HTERT RPE-1 (cell line): Measurements from ENCODE around the gene RELCH.
"Not testable (repeated sequence)": the region's sequence is repeated elsewhere in the genome, so short reads cannot be mapped to it uniquely, and the experiment has no call there.

Experiments used
- in situ Hi-C: fragments of 300-500 bp; cut with MboI; formaldehyde crosslinking; loops from 4 replicates; pipeline ENCODE4 v1.14.3; 2020; ENCODE audit warnings: low sequenced_read_pairs

The RELCH gene

GRCh38 chr18:62186774-62187542 is at the start of gene RELCH, which contains the start of gene PIGN:
RELCH (plus strand) TSS chr18:62187255; CDS start chr18:62187506, 251 bp downstream.
PIGN (minus strand) TSS chr18:62187056; CDS start chr18:62161353, 25,703 bp downstream.
- in situ Hi-C loops, result no loop called here

DNA sequence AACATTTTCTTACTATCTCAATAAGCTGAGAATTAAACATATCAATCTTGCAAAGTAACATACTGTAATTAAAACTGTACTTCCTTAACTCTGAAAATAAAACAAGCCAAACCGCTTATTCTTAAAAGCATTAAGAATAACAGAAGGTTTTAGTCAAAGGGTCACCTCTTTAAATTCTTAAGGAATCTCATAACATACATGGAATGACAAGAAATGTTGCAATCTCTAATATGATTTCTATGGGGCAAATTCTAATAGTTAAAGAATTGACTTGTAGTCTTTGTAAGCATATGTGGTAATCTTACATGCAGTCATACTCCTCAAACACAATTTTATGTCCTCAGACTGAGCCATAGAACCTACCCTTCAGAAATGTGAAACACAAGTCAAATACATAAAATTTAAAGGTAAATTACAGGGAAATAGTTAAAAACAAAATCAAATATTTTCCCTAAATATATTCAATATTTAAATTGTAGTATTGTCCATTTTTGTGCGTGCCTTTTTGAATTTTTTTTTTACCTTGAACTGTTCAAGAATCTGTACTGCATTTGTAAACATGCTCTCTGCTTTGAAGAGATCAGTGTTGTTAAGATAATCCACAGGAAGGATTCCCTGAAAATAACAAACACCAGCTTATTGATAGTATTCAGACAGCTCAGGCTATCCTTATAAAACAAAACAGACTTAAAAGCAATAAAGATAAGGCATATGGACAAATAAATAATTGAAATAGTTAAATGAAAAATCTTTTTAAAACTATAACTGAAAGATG is 48.4 kb upstream of the RELCH start:
- in situ Hi-C loops, result no loop called here

DNA sequence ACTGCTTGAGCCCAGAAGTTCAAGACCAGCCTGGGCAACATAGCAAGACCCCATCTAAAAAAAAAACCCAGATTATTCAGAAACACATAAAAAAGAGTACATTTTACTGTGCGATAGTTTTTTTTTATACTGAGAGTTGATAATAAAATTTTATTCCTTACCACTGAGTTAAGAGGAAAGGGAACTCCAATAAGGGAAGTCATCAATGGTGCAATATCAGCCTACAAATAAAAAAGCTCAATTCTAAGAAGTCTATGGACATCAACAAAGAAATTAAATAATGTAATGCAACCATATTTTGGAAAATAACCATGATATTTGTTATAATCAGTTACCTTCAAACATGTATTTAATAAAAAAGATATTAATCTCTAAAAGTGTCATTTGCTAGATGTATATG is 46.8 kb upstream of the RELCH start:
- in situ Hi-C loops, result no loop called here

DNA sequence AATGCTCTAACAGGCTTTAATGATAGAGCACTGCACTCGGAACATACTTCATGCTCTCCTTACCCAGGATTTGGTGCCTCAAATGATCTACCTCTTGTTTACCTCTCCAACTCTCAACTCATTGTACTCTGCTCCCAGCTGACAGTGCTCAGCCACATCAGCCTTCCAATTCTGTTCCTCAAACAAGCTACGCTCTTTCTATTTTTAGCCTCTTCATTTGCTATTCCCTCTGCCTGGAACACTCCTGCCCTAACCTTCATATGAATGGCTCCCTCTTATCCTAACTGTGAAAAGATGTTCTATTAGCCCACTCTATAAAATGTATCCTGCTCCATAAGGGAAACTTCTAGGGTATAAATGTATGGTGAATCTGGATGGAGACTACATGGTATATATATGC is 42.7 kb upstream of the RELCH start:
- in situ Hi-C loops, result no loop called here

- in situ Hi-C loops, result no loop called here
These were observed 35.8 kb upstream of the RELCH start for GRCh38 chr18:62151068-62151771.

GRCh38 chr18:62152844-62153243 is 34.2 kb upstream of the RELCH start:
- in situ Hi-C loops, result no loop called here

DNA sequence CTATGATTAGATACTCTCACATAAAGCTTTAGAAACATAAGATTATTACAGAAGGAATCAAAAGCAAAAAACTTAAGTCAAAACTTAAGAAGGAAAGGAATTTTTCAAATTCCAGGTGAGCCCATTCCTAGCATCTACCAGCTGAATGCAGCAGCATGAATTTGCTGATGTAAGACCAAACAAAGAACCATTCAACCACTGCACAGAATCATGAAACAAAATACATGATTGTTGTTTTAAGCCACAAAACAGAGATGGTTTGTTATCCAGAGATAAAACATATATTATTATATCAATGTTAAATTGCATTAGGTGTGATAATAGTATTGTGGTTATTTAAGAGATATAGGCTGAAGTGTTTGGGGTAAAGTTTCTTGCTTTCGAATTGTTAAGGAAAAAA is 29.2 kb upstream of the RELCH start:
- in situ Hi-C loops, result no loop called here

GRCh38 chr18:62164310-62164709 is 22.7 kb upstream of the RELCH start:
- in situ Hi-C loops, result no loop called here

DNA sequence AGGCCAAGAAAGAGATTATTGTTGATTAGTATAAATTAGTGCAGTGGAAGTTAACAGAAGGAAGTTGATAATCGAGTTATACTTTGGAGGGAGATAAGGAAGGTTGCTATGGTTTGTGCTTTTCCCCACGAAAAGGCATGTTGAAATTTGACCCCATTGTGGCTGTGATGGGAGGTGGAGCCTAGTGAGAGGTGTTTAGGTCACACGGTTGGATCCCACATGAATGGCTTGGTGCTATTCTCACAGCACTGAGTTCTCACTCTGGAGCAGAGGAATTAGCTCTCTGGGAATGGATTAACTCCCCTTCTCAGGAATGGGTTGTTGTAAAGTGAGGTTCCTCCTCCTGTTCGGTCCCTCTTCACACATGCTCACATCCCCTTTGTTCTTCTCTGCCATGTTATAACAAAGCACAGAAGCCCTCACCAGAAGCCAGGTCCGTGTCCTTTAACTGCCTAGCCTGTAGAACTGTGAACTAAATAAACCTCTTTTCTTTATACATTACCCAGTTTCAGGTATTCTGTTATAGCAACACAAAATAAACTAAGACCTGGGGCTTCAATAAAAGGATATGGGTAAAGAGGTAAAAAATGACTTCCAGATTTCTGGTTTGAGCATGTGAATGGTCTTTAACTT is 22.1 kb upstream of the RELCH start:
- in situ Hi-C loops, result no loop called here

- in situ Hi-C loops, result no loop called here
These were observed 21.5 kb upstream of the RELCH start for GRCh38 chr18:62165583-62165982.

DNA sequence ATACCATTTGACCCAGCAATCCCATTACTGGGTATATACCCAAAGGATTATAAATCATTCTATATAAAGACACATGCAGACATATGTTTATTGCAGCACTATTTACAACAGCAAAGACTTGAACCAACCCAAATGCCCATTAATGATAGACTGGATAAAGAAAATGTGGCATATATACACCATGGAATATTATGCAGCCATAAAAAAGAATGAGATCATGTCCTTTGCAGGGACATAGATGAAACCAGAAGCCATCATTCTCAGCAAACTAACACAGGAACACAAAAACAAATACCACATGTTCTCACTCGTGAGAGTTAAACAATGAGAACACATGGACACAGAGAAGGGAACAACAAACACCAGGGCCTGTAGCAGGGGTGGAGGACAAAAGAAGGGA is 20.5 kb upstream of the RELCH start:
- in situ Hi-C loops, result not testable (repeated sequence)

DNA sequence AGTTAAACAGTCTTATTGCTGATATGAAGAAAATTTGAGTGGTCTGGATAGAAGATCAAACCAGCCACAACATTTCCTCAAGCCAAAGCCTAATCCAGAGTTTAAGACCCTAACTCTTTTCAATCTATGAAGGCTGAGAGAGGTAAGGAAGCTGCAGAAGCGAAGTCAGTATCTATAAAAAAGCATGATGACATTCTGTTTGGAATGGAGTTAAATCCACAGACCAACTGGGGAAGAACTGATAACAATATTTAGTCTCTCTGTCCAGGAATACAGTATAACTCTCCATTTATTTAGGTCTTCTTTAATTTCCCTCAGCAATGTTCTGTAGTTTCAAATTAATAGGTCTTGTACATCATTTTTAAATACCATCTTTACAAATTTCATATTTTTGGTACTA is 16.2 kb upstream of the RELCH start:
- in situ Hi-C loops, result no loop called here

DNA sequence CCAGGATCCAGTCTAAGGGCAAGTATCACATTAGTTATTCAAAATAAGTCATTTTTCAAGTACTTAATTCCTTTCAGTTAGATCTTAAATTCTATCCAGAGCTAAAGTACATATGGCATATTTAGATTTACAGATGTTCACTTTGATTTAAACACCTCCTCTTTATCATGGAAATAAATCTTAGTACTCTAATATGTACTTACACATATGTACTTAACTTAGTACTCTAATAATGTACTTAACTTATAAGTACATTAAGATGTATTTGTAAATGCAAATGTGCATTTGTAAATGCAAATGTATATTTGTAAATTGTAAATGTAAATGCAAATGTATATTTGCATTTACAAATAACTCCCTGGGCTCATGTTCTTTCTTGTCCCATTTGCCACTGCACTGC is 14.8 kb upstream of the RELCH start:
- in situ Hi-C loops, result no loop called here

DNA sequence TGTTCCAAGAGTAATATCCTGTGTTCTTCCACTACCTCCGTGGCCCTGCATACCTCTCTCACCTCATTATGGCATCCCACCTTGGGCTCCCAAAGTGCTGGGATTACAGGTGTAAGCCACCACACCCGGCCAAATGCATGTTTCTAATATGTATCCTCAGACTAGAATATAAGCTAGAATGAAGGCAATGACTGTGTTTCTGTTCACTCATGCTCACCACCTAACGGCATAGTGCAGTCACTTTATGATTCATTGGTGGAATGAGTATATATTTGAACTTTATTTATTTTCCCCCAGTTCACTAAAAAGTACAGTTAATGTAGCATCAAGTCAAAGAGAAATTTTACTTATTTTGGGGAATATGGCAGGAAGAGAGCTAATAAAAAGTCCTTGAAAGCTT is 11.5 kb upstream of the RELCH start:
- in situ Hi-C loops, result no loop called here

DNA sequence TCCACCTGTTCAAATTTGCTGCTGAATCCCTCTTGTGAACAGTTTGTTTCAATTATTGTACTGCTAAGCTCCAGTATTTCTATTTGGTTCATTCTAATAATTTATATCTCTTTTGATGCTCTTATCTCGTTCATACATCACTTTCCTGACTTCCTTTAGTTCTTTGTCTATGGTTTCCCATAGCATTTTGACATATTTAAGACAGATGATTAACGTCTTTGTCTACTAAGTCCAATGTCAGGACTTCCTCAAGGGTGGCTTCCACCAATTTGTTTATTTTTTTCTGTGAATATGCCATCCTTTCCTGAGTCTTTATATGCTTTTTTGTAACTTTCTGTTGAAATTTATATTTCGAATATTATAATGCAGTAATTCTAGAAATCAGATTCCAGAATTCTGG is 9.8 kb upstream of the RELCH start:
- in situ Hi-C loops, result no loop called here

- in situ Hi-C loops, result no loop called here
These were observed 7.8 kb upstream of the RELCH start for GRCh38 chr18:62179213-62179612.

GRCh38 chr18:62182220-62182619 is 4.8 kb upstream of the RELCH start:
- in situ Hi-C loops, result no loop called here

DNA sequence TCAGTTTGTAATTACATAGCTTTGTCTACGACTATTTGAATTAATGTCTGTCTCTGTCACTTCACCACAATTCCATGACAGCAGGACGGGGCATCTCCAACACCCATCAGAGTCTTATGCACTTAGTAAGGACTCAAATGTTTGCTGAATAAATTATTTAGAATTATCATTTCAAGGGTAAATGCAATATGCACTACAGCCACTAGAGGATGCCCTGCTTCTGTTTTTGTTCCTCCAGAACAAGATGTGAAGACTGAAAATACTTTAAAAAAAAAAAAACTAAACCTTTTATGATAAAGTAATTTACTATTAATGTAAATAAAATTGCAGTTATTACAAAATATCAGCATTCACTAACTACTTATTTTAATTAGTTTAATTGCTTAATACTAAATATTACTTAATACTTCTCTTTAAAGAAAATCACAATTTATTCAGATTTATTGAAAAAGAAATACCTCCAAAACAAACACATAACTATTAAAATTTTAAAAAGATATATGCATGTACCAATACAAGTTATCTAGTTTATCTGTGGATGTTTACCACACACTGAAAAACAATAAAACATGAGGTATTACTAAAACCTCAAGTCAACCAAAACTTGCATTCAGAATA is 3.4 kb upstream of the RELCH start:
- in situ Hi-C loops, result no loop called here

- in situ Hi-C loops, result no loop called here
These were observed 619 bp upstream of the RELCH start for GRCh38 chr18:62186499-62186773.

DNA sequence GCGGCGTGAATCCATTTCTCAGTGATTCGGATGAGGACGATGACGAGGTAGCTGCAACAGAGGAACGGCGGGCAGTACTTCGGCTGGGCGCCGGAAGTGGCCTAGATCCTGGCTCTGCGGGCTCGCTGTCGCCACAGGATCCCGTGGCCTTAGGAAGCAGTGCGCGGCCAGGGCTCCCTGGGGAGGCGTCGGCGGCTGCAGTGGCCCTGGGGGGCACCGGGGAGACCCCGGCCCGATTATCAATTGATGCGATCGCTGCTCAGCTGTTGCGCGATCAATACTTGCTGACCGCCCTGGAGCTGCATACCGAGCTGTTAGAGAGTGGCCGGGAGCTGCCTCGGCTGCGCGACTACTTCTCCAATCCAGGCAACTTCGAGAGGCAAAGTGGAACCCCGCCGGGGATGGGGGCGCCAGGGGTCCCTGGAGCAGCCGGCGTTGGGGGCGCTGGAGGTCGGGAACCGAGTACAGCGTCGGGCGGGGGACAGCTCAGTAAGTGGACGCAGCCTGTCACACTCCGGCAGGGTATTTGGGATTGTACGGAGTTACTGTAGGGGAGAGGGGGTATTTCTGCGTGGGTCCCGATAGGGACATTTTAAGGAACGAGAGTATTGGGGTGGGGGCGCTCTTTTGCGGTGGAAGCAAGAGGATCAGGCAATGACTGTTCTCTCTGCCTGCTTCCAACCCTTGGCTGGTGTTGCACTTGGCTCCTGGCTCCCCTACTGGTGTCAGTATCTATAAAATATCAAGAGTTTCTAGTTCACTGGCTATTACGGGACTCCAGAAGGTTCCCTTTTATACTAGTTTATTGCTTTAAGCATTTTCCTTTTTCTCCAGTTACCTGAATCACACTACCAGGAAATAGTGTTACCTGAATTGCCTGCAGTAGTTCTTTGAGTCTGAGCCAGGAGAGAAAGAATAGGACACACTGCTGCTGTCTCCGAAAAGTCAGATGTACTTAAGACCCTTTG is 772 bp downstream of the RELCH start:
- in situ Hi-C loops, result no loop called here
